Activated T-helper 2 cell treated with anti-CD3 and anti-CD28 coated beads, Interferon-gamma antibody, Interleukin-2, Interleukin-4, amounts not matched to agents 10 μg/mL and 5 μg/mL and 100 μg/mL, durations not matched to agents 14 hours and 24 hours and 36 hours (primary cell): ENCODE measurements around the gene ANKIB1. TPM values are rescaled to one million over a fixed set of nuclear protein-coding genes. Genes with fewer than 3 reads are reported as not detected.

ENCODE experiments used
- DNase-seq: peaks from one replicate; pipeline ENCODE4 v3.0.0; 2021; ENCODE audit warnings: low spot score
- H3K27ac Mint-ChIP-seq: one replicate; pipeline ENCODE4 v1.8.0; 2021; ENCODE audit warnings: mixed read lengths
- H3K27me3 Mint-ChIP-seq: one replicate; pipeline ENCODE4 v1.8.0; 2021; ENCODE audit warnings: low read depth, mixed read lengths
- H3K36me3 Mint-ChIP-seq: one replicate; pipeline ENCODE4 v1.8.0; 2021; ENCODE audit warnings: low read depth, mixed read lengths
- H3K4me1 Mint-ChIP-seq: one replicate; pipeline ENCODE4 v1.8.0; 2021; ENCODE audit warnings: low read depth, mixed read lengths
- H3K4me3 Mint-ChIP-seq: one replicate; pipeline ENCODE4 v1.8.0; 2021; ENCODE audit warnings: low read depth, mild to moderate bottlenecking, moderate library complexity, mixed read lengths
- H3K9me3 Mint-ChIP-seq: one replicate; pipeline ENCODE4 v1.8.0; 2021; ENCODE audit warnings: mixed read lengths
- intact Hi-C: fragments of 100-400 bp; cut with micrococcal nuclease; formaldehyde crosslinking; loops from one replicate; pipeline ENCODE4 v1.15.1; 2023
- total RNA-seq: library from RNA; stranded (reverse); gene quantifications from 2 replicates; pipeline ENCODE4 v1.2.3, GENCODE V29; 2022

ANKIB1 gene
- total RNA-seq, 1 donor from 2014 or later, result 55.0 TPM

DNA sequence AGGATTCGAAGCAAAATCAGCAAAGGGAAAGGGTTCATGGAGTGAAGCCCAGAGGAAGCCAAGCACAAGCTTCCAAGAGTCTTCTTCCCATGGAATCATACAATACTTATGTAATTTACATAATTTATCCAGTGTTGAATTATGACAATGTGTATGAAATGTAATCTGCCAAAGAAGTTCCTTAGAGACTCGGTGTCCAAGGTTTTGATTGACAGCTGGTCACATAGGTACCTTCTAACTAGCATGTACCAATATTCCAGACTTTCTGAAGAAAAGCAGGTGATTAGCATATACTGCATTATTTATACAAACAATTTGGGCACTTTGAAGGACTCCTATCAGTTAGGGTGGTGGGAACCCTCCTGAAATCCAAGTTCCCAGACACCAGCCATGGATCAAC, 35.3 kb downstream of the ANKIB1 start:
- intact Hi-C loops, result no loop called here
- peaks cover 5% of the 10 kb centered on the region for H3K4me1 Mint-ChIP-seq
- peaks cover 19% of the 10 kb centered on the region for H3K9me3 Mint-ChIP-seq
- DNase-seq, result no peak
- no peak overlapping the region for H3K4me3 Mint-ChIP-seq
- H3K27ac Mint-ChIP-seq, result no peak overlapping the region
- H3K27me3 Mint-ChIP-seq, result no peaks in the 10 kb centered on the region
- peaks cover 40% of the 10 kb centered on the region for H3K36me3 Mint-ChIP-seq

DNA sequence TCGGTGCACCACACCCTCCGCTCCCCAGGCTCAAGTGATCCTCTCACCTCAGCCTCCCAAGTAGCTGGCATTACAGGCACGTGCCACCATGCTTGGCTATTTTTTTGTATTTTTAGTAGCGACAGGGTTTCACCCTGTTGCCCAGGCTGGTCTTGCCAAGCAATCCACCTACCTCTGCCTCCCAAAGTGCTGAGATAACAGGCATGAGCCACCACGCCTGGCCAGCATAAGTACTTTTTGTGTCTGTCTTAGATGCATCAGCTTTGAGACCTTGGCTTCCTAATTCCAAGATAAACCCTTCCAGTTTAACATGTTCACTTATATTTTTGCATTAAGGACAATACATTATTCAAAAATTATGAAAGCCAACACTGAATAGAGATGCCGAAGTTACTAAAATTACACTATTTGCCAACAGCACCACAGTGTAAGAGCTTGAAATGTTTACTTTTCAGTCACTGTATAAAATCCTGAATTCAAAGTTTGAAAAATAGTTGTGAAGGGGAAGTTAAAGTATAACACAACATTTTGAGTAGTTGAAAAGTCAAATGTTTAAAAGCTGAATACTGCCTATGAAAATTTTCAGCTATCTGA, 36.5 kb downstream of the ANKIB1 start:
- Mint-ChIP-seq H3K4me3 (no peak overlapping the region), H3K9me3 (peaks cover 16% of the 10 kb centered on the region), H3K27me3 (no peaks in the 10 kb centered on the region), H3K36me3 (peaks cover 39% of the 10 kb centered on the region), H3K4me1 (no peaks in the 10 kb centered on the region), H3K27ac (no peak overlapping the region)
- intact Hi-C loops, result no loop called here
- no peak for DNase-seq

DNA sequence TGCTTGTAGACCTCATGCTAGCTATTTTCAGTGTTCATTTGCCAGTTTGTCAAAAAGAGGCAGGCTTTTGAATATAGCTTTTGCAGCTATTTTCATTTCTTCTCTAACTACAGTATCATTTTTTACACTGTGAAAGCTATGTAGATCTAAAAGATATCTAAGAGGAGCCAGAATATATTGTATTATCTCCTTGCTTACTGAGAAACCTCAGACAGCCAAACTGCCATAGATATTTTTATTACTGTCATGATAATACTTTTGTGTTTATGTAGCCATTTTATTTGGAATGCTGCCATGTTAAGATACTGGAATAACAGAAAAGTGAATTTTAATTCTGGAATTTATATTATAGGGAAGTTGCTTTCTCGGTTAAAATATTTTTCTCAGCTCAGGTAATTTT, 37.2 kb downstream of the ANKIB1 start:
- Mint-ChIP-seq H3K9me3 (peaks cover 18% of the 10 kb centered on the region), H3K4me1 (no peaks in the 10 kb centered on the region), H3K4me3 (no peak overlapping the region), H3K27ac (no peak overlapping the region), H3K36me3 (peaks cover 42% of the 10 kb centered on the region), H3K27me3 (no peaks in the 10 kb centered on the region)
- DNase-seq, result no peak
- intact Hi-C loops, result no loop called here

DNA sequence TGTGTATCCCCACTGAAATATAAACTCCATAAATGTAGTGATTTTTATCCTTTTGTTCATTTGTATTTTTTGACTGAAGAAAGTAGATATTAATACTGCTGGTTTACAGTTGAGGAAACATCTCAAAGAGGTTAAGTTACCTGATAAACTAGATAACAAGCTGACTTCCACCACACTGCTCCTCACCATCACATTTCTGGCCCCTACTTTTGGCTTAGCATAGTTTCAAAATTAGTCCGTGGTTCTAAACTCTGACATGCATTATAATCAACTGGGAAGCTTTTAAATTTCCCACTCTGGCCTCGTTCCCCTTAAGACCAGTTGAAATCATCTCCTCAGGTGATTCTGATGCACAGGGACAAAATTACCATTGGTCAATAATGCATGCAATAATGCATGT, 43.5 kb downstream of the ANKIB1 start:
- Mint-ChIP-seq H3K27me3 (no peaks in the 10 kb centered on the region), H3K27ac (no peak overlapping the region), H3K4me1 (peaks cover 25% of the 10 kb centered on the region), H3K9me3 (peaks cover 9% of the 10 kb centered on the region), H3K4me3 (no peak overlapping the region), H3K36me3 (peaks cover 16% of the 10 kb centered on the region)
- intact Hi-C loops, result no loop called here
- no peak for DNase-seq

DNA sequence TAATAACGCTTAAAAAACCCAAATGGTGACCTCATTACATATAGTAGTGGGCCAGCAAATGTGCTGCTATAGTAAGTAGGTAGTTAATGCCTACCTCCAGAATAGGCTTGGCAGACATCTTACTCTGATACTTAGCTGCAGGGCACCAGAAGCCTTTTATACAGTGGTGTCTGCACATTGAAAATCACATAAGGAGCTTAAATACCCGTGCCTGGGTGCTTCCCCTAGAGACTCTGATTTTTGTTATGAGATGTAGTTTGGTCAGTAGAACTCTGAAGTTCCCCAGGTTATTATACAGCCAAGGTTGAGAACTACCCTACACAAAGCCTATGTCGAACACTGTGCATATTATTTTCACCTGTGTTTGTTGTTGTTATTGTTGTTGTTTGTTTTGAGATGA, 47.2 kb downstream of the ANKIB1 start:
- Mint-ChIP-seq H3K36me3 (peaks cover 16% of the 10 kb centered on the region), H3K4me1 (peaks cover 25% of the 10 kb centered on the region), H3K27ac (no peak overlapping the region), H3K27me3 (no peaks in the 10 kb centered on the region), H3K4me3 (no peak overlapping the region), H3K9me3 (peaks cover 5% of the 10 kb centered on the region)
- DNase-seq, result no peak
- intact Hi-C loops, result no loop called here

DNA sequence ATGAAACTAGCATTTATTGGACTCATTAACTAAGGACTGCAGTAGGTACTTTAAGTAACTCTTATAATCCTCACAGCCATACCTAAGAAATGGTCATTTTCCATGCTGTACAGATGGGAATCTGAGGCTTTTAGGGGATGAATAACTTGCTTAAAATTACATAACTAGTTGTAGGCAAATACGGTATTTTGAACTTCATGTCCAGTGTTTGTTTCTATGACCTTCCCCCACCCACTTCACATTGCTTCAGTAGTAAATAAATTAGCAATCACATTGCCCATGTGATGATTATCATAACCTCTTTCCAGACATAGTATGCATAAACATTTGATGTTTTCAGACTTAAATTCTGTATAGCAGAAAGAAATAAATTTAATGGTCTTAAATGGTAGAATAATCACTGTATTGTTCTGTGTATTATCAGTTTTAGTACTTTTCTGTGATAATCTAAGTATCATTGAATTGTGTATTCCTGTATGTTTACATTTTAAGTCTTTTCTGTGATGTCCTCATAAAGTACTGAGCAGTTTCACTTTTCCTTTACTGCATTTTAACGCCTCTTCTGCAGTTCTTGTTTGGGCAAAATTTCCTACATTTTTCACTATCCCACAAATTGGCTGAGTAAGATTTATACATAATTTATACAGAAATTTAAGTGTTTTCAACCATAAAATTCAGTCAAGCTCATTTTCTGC, 48.3 kb downstream of the ANKIB1 start:
- no peak overlapping the region for H3K4me3 Mint-ChIP-seq
- H3K27ac Mint-ChIP-seq, result no peak overlapping the region
- peaks cover 24% of the 10 kb centered on the region for H3K4me1 Mint-ChIP-seq
- no peak for DNase-seq
- peaks cover 14% of the 10 kb centered on the region for H3K36me3 Mint-ChIP-seq
- intact Hi-C loops, result no loop called here
- no peaks in the 10 kb centered on the region for H3K27me3 Mint-ChIP-seq
- no peaks in the 10 kb centered on the region for H3K9me3 Mint-ChIP-seq

DNA sequence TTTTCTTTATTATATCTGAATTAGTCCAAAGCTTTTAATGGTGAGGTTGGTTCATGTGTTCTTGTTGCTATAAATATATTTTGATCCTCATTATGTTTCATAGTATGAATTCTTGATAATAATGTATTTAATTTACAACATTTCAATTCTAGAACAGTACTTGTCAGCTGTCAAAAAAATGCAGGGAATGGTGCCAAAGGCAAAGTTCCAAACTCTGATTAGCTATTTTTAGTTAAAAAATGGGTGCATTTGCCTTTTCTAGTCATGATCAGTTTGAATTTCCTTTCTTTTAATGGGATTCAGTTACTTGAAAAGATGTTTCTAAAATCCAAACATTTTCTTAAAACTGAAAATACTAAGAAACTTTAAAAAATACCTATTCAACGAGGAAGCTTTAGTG, 49.6 kb downstream of the ANKIB1 start:
- Mint-ChIP-seq H3K36me3 (peaks cover 16% of the 10 kb centered on the region), H3K9me3 (no peaks in the 10 kb centered on the region), H3K27ac (no peak overlapping the region), H3K4me3 (no peak overlapping the region), H3K27me3 (no peaks in the 10 kb centered on the region), H3K4me1 (peaks cover 11% of the 10 kb centered on the region)
- intact Hi-C loops, result no loop called here
- DNase-seq, result no peak

DNA sequence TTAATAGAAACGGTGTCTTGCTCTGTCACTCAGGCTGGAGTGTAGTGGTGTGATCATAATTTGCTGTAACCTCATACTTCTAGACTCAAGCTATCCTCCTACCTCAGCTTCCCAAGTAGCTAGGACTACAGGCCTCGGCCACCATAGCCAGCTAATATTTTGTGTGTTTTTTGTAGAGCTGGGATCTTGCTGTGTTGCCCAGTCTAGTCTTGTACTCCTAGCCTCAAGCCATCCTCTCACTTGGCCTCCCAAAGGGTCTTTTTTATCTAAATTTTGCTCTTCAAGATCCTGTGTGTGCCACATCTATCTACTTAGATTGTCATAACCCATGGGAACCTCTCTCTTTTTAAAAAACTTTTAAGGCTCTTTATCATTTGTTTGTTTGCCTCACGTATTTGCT, 50.5 kb downstream of the ANKIB1 start:
- intact Hi-C loops, result no loop called here
- Mint-ChIP-seq H3K9me3 (no peaks in the 10 kb centered on the region), H3K4me3 (no peak overlapping the region), H3K4me1 (peaks cover 7% of the 10 kb centered on the region), H3K27me3 (no peaks in the 10 kb centered on the region), H3K36me3 (peaks cover 23% of the 10 kb centered on the region), H3K27ac (no peak overlapping the region)
- no peak for DNase-seq

DNA sequence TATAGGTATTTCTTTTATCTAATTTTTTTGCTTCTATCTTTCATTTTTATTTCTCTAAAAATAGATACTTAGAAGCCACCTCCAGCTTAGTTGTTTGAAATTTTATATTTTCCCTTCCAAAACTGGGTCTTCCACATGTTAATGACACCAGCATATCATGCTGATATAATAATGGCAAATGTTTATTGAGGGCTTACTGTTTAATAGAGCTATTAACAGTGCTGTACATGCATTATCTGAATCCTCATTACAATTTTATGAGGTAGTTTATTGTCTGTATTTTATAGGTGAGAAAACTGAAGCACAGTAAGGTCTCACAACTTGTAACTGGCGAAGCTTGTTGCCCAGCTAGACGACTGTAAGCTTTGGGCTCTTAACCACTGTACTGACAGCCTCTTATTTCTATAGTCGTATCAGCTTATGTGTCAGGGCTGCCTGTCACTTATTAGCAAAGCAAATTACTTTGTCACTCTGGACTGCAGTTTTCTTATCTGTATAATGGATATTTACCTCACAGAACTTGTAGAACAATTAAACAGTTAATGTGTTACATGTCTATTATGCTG, 51.2 kb downstream of the ANKIB1 start:
- DNase-seq, result no peak
- peaks cover 25% of the 10 kb centered on the region for H3K36me3 Mint-ChIP-seq
- H3K27ac Mint-ChIP-seq, result no peak overlapping the region
- H3K9me3 Mint-ChIP-seq, result no peaks in the 10 kb centered on the region
- intact Hi-C loops, result no loop called here
- no peaks in the 10 kb centered on the region for H3K27me3 Mint-ChIP-seq
- H3K4me1 Mint-ChIP-seq, result peaks cover 7% of the 10 kb centered on the region
- no peak overlapping the region for H3K4me3 Mint-ChIP-seq

DNA sequence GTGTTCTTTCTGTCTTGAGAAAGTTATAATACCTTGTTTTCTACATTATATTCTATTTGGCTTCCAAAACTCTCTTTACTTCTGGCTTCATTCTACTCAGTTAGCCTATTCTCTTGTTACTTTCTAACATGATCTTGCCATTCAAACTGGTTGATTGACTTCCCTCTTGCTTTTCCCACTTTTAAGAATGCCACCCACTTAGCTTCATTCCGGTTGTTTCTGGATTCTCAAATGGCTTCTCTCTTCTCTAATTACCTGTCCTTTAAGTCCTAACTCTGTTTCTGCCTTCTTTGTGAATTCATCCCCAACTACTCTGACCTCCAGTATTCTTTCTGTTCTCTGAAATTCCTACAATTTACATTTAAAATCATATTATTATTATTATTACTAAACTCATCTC, 52.0 kb downstream of the ANKIB1 start:
- intact Hi-C loops, result no loop called here
- H3K9me3 Mint-ChIP-seq, result no peaks in the 10 kb centered on the region
- DNase-seq, result no peak
- H3K27me3 Mint-ChIP-seq, result no peaks in the 10 kb centered on the region
- H3K27ac Mint-ChIP-seq, result no peak overlapping the region
- H3K36me3 Mint-ChIP-seq, result peaks cover 26% of the 10 kb centered on the region
- no peak overlapping the region for H3K4me3 Mint-ChIP-seq
- H3K4me1 Mint-ChIP-seq, result peaks cover 7% of the 10 kb centered on the region

DNA sequence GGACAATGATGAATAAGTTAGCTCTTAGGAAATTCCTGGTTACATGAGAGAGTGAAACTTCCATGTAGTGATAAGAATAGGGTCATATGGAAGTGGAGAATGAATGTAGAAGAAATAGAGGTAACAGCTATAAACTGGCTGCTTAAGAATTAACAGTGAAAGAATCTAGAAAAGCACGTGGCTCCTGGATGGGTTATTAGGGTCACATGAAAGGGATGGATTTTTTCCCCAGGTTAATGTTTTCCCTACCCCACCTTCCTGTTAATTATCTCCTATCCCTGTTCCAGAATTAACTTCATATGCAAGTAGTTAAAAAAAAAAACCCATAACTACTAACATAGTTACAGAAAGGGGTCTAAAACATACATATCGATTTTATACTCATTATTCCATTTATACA, 58.0 kb downstream of the ANKIB1 start:
- H3K27me3 Mint-ChIP-seq, result no peaks in the 10 kb centered on the region
- no peaks in the 10 kb centered on the region for H3K9me3 Mint-ChIP-seq
- no peaks in the 10 kb centered on the region for H3K4me1 Mint-ChIP-seq
- intact Hi-C loops, result no loop called here
- no peak overlapping the region for H3K27ac Mint-ChIP-seq
- H3K4me3 Mint-ChIP-seq, result no peak overlapping the region
- H3K36me3 Mint-ChIP-seq, result peaks cover 21% of the 10 kb centered on the region
- no peak for DNase-seq

DNA sequence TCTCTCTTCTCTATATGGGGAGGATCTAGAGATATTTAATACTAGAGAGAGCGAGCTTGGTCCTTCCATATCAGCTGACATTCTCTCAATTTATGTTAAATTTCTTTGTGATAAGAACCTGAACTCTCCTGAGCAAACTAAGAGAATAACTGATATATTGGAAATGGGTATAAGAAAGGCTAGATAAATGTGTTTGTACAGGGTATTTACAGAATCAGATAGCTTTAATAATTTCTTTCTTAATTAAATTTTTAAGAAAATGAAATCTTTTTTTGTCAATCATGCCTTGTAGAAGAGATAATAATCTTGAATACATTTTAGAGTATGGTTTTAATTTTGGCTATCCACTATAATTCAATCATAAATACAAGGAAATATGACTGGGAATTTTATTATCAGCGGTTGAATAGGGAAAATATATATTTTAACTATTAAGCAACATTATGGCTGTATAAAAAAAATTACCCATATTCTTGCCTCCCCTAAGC, 58.7 kb downstream of the ANKIB1 start:
- no peak for DNase-seq
- Mint-ChIP-seq H3K27me3 (no peaks in the 10 kb centered on the region), H3K9me3 (no peaks in the 10 kb centered on the region), H3K36me3 (peaks cover 15% of the 10 kb centered on the region), H3K27ac (no peak overlapping the region), H3K4me1 (no peaks in the 10 kb centered on the region), H3K4me3 (no peak overlapping the region)
- intact Hi-C loops, result no loop called here

DNA sequence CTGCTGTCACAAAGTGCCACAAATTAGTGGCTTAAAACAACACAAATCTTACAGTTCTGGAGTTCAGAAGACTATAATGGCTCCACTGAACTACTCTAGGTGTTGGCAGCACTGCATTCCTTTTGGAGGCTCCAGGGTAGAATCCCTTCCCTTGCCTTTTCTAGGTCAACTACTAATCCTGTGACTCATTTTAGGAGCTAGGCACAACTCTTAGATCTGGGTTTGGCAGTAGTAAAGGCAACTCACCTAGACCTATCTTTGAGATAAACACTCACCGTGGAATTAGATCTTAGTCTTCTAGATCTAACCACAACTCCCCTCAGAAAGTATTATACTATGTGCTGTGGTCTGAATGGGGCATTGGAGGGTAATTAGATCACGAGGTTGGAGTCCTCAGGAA, 60.4 kb downstream of the ANKIB1 start:
- Mint-ChIP-seq H3K27ac (no peak overlapping the region), H3K27me3 (no peaks in the 10 kb centered on the region), H3K4me1 (no peaks in the 10 kb centered on the region), H3K9me3 (no peaks in the 10 kb centered on the region), H3K4me3 (no peak overlapping the region), H3K36me3 (peaks cover 9% of the 10 kb centered on the region)
- no peak for DNase-seq
- intact Hi-C loops, result no loop called here
